Measurements from ENCODE around the gene HPS4. TPM values are rescaled to one million over a fixed set of nuclear protein-coding genes. Genes with fewer than 3 reads are reported as not detected.
"Not testable (repeated sequence)": the region's sequence is repeated elsewhere in the genome, so short reads cannot be mapped to it uniquely, and the experiment has no call there.

The HPS4 gene
- total RNA-seq, 1 donor from 2014 or later: 35.3 TPM

GRCh38 chr22:26416256-26416655 is 67.3 kb downstream of the HPS4 start:
- TF ChIP-seq CTCF (conservative IDR thresholded peaks at IDR 0.05; ENCODE audit: low read depth, low read length): no peak
- DNase-seq (ENCODE audit: low read depth): no peak
- no peak overlapping the region for H3K4me3 ChIP-seq (ENCODE audit: low read depth, low read length)

- DNase-seq (ENCODE audit: low read depth): no peak
- no peak overlapping the region for H3K4me3 ChIP-seq (ENCODE audit: low read depth, low read length)
- no peak for TF ChIP-seq CTCF (conservative IDR thresholded peaks at IDR 0.05; ENCODE audit: low read depth, low read length)
Measured at GRCh38 chr22:26414347-26414746, 69.2 kb downstream of the HPS4 start.

DNA sequence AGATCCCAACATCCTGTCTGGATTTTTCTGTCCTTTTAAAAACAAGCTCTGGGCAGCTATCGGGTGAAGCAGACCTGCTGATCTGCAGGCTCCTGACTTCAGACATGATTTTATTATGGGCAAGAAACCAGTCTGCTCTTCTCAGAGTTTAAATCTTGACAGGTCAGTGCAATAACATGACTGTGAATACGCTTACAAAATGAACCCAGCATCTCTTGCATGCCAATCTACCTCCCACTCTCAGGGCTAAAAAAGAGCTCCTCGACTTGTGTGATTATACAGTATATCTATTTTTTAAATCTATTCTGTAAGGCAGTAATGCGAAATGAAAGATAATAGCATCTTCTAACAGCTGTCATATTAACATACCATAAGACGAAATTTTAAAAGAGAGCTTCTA is 73.2 kb downstream of the HPS4 start:
- no peak for DNase-seq (ENCODE audit: low read depth)
- no peak for TF ChIP-seq CTCF (conservative IDR thresholded peaks at IDR 0.05; ENCODE audit: low read depth, low read length)
- no peak overlapping the region for H3K4me3 ChIP-seq (ENCODE audit: low read depth, low read length)

DNA sequence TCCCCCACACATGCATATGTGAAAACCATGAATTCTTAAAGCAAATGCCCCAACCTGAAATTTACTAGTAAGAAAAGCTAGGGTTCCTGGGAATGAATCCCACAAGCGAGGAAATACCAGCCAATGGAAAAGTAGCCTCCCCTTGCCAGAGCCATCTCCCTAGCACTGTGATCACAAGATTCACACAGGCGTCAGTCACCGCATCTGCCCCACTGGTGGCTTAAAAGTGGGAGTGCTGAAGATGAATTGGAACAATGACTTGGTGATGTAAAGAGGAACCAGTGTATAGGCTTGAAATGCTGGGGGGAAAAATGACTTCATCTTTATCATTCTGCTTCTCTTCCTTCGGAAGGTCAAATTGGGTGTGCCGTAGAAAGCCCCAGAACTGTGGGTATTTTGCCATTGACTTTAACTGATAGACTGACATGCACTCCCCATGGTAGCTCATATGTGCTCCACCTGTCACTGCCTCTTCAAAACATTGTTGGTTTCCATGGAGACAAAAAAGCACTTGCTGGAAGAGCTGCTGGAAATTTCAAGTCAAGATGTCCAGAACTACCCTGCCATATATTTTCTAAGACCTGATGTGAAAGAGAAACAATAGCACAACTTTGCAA is 73.8 kb downstream of the HPS4 start:
- TF ChIP-seq CTCF (conservative IDR thresholded peaks at IDR 0.05; ENCODE audit: low read depth, low read length): no peak
- no peak for DNase-seq (ENCODE audit: low read depth)
- H3K4me3 ChIP-seq (ENCODE audit: low read depth, low read length): no peak overlapping the region

DNA sequence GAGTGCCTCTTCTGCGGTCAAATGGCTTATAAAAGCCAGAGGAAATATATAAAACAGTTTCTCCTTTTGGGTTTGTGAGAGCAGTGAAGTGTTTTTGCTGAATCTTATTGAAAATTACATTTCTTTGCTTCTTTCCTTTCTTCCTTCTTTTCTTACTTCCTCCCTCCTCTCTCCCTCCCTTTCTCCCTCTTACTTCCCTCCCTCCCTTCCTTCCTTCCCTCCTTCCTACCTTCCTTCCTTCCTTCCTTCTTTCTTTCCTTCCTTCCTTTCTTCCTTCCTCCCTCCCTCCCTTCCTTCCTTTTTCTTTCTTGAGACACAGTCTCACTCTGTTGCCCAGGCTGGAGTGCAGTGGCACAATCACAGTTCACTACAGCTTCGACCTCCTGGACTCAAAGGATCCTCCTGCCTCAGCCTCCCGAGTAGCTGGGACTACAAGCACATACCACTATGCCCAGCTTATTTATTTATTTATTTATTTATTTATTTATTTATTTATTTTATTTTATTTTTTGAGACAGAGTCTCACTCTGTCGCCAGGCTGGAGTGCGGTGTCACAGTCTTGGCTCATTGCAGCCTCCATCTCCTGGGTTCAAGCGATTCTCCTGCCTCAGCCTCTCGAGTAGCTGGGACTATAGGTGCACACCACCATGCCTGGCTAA is 74.9 kb downstream of the HPS4 start:
- not testable (repeated sequence) for DNase-seq (ENCODE audit: low read depth)

GRCh38 chr22:26406118-26406517 is 77.5 kb downstream of the HPS4 start:
- H3K4me3 ChIP-seq (ENCODE audit: low read depth, low read length): no peak overlapping the region
- no peak for DNase-seq (ENCODE audit: low read depth)
- no peak for TF ChIP-seq CTCF (conservative IDR thresholded peaks at IDR 0.05; ENCODE audit: low read depth, low read length)

More for the DNA sequence above, 74.9 kb downstream of the HPS4 start:
- not testable (repeated sequence) for H3K4me3 ChIP-seq (ENCODE audit: low read depth, low read length)

DNA sequence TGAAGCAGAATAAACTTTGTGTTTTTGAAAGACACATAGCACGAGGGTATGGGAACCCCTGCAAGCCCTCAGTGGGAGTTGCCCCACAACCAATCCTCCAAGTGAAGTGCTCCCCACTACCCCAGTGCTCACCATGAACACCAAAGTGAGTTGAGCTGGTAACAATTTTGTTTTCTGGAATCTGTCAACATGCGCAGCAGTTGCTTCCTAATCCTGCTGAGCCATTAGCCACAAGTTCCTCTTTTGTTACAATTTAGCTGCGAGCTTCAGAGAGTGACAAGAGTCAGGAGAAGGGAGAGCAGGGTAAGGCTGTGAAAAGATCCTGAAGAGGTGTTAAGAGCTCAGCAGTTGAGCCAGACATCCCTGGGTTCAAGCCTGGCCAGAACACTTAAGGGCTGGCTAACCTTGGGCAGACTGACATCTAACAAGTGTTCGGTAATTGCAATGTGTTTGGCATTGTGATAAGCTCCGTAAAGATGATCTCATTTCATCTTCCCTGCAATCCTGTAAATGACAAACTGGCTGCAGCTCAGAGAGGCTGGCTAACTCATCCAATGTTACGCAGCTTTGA is 78.6 kb downstream of the HPS4 start:
- no peak for TF ChIP-seq CTCF (conservative IDR thresholded peaks at IDR 0.05; ENCODE audit: low read depth, low read length)

More for the DNA sequence above, 78.6 kb downstream of the HPS4 start:
- no peak for DNase-seq (ENCODE audit: low read depth)
- H3K4me3 ChIP-seq (ENCODE audit: low read depth, low read length): no peak overlapping the region
